GM23248 (cell line): ENCODE results near the gene CDK3. TPM values are rescaled to one million over a fixed set of nuclear protein-coding genes. Genes with fewer than 3 reads are reported as not detected.
"Not testable (repeated sequence)": the region's sequence is repeated elsewhere in the genome, so short reads cannot be mapped to it uniquely, and the experiment has no call there.

Experiments
- DNase-seq: peaks from one replicate; pipeline ENCODE4 v3.0.0-alpha.2; 2015
- H2AFZ ChIP-seq: fragments of 200-600 bp; sonication (generic); 2 replicates; pipeline ENCODE4 v1.6.1; 2016; ENCODE audit warnings: antibody characterized with exemption
- H3F3A ChIP-seq: fragments of 200-600 bp; sonication (generic); 2 replicates; pipeline ENCODE4 v1.6.1; 2016; ENCODE audit warnings: mild to moderate bottlenecking, antibody characterized with exemption, mixed run types; ENCODE audit not compliant: insufficient read depth
- H3K27ac ChIP-seq: fragments of 200-600 bp; sonication (generic); 2 replicates; pipeline ENCODE4 v1.5.1; 2016; ENCODE audit warnings: mild to moderate bottlenecking
- H3K27me3 ChIP-seq: fragments of 200-600 bp; sonication (generic); replicated peaks from 2 replicates; pipeline ENCODE4 v1.6.1; 2016; ENCODE audit warnings: mild to moderate bottlenecking; ENCODE audit not compliant: insufficient read depth
- H3K36me3 ChIP-seq: fragments of 200-600 bp; sonication (generic); 2 replicates; pipeline ENCODE4 v1.6.1; 2016; ENCODE audit warnings: low read depth, mild to moderate bottlenecking
- H3K4me1 ChIP-seq: fragments of 200-600 bp; sonication (generic); 2 replicates; pipeline ENCODE4 v1.6.1; 2016; ENCODE audit warnings: mild to moderate bottlenecking; ENCODE audit not compliant: insufficient read depth
- H3K4me2 ChIP-seq: fragments of 200-600 bp; sonication (generic); one replicate; pipeline ENCODE4 v1.6.1; 2016; ENCODE audit warnings: mild to moderate bottlenecking; ENCODE audit not compliant: unreplicated experiment
- H3K4me3 ChIP-seq: fragments of 200-600 bp; sonication (generic); 2 replicates; pipeline ENCODE4 v1.5.1; 2016; ENCODE audit warnings: mild to moderate bottlenecking
- H3K79me2 ChIP-seq: fragments of 200-600 bp; sonication (generic); 2 replicates; pipeline ENCODE4 v1.6.1; 2016; ENCODE audit warnings: mild to moderate bottlenecking; ENCODE audit not compliant: insufficient read depth
- H3K9ac ChIP-seq: fragments of 200-600 bp; sonication (generic); 2 replicates; pipeline ENCODE4 v1.6.1; 2016; ENCODE audit warnings: mild to moderate bottlenecking
- H3K9me2 ChIP-seq: fragments of 200-600 bp; sonication (generic); 2 replicates; pipeline ENCODE4 v1.6.1; 2016; ENCODE audit warnings: mixed run types, mild to moderate bottlenecking, moderate library complexity; ENCODE audit not compliant: insufficient read depth
- H3K9me3 ChIP-seq: fragments of 200-600 bp; sonication (generic); one replicate; pipeline ENCODE4 v1.6.1; 2017; ENCODE audit warnings: low read depth
- H4K20me1 ChIP-seq: fragments of 200-600 bp; sonication (generic); 2 replicates; pipeline ENCODE4 v1.6.0; 2016; ENCODE audit not compliant: insufficient read depth
- EZH2 ChIP-seq: fragments of 200-600 bp; sonication (generic); IDR thresholded peaks from 2 replicates; pipeline ENCODE4 v1.6.1; 2018; ENCODE audit warnings: antibody characterized with exemption, mild to moderate bottlenecking; ENCODE audit not compliant: insufficient read depth, poor library complexity, severe bottlenecking
- EZH2phosphoT487 ChIP-seq: fragments of 200-600 bp; sonication (generic); IDR thresholded peaks from 2 replicates; pipeline ENCODE4 v1.6.1; 2018; ENCODE audit warnings: antibody characterized with exemption, moderate library complexity, mild to moderate bottlenecking, low read depth; ENCODE audit not compliant: insufficient read depth
- WGBS, 2 experiments: methylation state at CpG; one replicate each; pipeline ENCODE4 v1.1.6; 2015 to 2017; ENCODE audit warnings: low lambda C conversion rate in 2 of 2, low coverage in 1 of 2; ENCODE audit errors: missing lambda C conversion rate in 2 of 2; 5-methylcytosine and 5-hydroxymethylcytosine counted together
- in situ Hi-C: fragments of 300-500 bp; cut with MboI; formaldehyde crosslinking; loops from 2 replicates; pipeline ENCODE4 v1.15.0; 2020
- polyA plus RNA-seq: library from polyadenylated mRNA; unstranded; fragments of >200 nt; fragmentation: Nextera tagmentation; extraction: Ambion mirVana; gene quantifications from 2 replicates; pipeline ENCODE4 v1.2.1, GENCODE V29; 2016
- total RNA-seq: library from RNA; depleted of rRNA; stranded (reverse); fragments of >200 nt; shearing (Covaris generic); gene quantifications from 2 replicates; pipeline ENCODE4 v1.2.3, GENCODE V29; 2014

The CDK3 gene
- total and polyA plus RNA-seq, 2 experiments from 2014 or later, result 0.43 to 2.0 TPM

DNA sequence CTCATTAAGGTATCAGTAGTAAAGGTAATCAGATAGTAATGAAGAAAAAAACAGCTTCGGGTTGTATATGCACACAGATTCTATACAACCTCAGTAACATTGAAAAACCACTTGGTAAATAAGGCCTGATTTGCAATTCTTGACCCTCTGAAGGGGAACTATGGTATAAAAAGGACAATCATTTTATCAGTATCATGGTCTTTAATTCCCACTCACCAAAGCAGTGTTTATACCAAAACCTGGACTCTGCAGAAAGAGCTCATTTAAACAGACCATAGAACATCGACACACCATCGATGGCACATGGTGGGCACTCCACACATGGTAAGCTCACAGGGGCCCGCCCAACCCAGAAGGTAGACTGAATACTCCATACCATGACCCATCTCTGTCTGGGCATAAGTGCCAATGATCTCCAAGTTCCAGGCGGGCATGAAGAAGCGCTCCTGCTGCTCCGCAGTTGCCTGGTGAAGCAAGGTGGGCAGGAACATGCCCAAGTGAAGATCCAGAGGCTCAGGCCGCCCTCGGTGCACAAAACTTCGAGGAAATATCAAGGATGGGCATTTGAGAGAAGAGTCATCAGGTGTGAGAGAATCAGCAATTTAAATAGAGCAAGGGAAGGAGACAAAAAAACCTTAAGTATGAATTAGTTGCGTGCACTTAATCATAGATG lies 40.7 kb upstream of the CDK3 start:
- no peak overlapping the region for H3K9ac ChIP-seq
- no peak overlapping the region for H3K4me3 ChIP-seq
- H3K4me1 ChIP-seq, result no peaks in the 10 kb centered on the region
- H3K27ac ChIP-seq, result no peak overlapping the region
- 87 to 93% methylated on average over 11 of the region's 11 CpGs for WGBS, 2 experiments
- H3F3A ChIP-seq, result no peaks in the 10 kb centered on the region
- no peaks in the 10 kb centered on the region for H3K27me3 ChIP-seq
- H3K36me3 ChIP-seq, result peaks cover 12% of the 10 kb centered on the region; the same call in 1 of the 2 replicates
- no peak for DNase-seq
- no peak overlapping the region for H2AFZ ChIP-seq
- no peak overlapping the region for H3K4me2 ChIP-seq
- no peaks in the 10 kb centered on the region for H3K9me3 ChIP-seq
- no peaks in the 10 kb centered on the region for H3K9me2 ChIP-seq
- in situ Hi-C loops, result no loop called here
- TF ChIP-seq EZH2phosphoT487, result no peak
- TF ChIP-seq EZH2, result no peak
- H4K20me1 ChIP-seq, result no peaks in the 10 kb centered on the region
- H3K79me2 ChIP-seq, result peaks cover 76% of the 10 kb centered on the region

DNA sequence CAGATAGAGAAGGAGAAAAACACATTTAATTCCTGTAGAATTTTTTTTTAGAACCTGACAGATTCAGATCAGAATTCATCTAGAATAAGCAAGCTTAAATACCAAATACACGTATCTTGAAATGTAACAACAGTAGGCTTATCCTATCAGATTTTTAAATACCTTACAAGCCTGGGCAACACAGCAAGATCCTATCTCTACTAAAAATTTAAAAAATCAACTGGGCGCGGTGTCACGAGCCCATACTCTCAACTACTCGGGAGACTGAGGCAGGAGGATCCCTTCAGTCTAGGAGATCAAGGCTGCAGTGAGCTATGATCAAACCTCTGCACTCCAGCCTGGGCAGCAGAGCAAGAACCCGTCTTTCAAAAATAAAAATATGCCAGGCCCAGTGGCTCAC lies 35.2 kb upstream of the CDK3 start:
- no peak for DNase-seq
- Histone ChIP-seq H3K9me2 (no peaks in the 10 kb centered on the region), H3K9me3 (no peaks in the 10 kb centered on the region), H3F3A (peaks cover 9% of the 10 kb centered on the region; the same call in 1 of the 2 replicates), H3K4me2 (no peak overlapping the region), H3K27me3 (no peaks in the 10 kb centered on the region), H4K20me1 (no peaks in the 10 kb centered on the region), H3K27ac (no peak overlapping the region), H3K4me1 (peaks cover 7% of the 10 kb centered on the region; the same call in 1 of the 2 replicates), H3K9ac (no peak overlapping the region), H3K79me2 (peaks cover 90% of the 10 kb centered on the region), H3K36me3 (peaks cover 5% of the 10 kb centered on the region; the same call in 1 of the 2 replicates), H2AFZ (no peak overlapping the region), H3K4me3 (no peak overlapping the region)
- TF ChIP-seq EZH2, result no peak
- TF ChIP-seq EZH2phosphoT487, result no peak
- in situ Hi-C loops, result no loop called here
- 95 to 96% methylated on average over 6 of the region's 6 CpGs for WGBS, 2 experiments

DNA sequence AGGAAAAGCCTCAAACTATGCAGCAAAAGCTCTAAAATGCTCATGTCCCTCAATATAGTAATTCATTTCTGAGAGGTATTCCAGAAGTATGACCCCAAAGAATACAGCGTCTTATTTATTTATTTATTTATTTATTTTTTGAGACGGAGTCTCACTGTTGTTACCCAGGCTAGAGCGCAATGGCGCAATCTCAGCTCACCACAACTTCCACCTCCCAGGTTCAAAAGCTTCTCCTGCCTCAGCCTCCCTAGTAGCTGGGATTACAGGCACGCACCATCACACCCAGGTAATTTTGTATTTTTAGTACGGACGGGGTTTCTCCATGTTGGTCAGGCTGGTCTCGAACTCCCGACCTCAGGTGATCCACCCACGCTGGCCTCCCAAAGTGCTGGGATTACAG lies 31.6 kb upstream of the CDK3 start:
- H3K4me1 ChIP-seq, H3K4me2 ChIP-seq, in situ Hi-C loops, H3K4me3 ChIP-seq, DNase-seq, H3K9me3 ChIP-seq, H2AFZ ChIP-seq, H3K36me3 ChIP-seq, H3K27me3 ChIP-seq, H4K20me1 ChIP-seq, H3K9ac ChIP-seq, H3K27ac ChIP-seq, H3K9me2 ChIP-seq: not testable (repeated sequence)
- Histone ChIP-seq H3F3A (peaks cover 12% of the 10 kb centered on the region; the same call in 1 of the 2 replicates), H3K79me2 (peaks cover 91% of the 10 kb centered on the region)
- 90 to 91% methylated on average over 10 of the region's 10 CpGs for WGBS, 2 experiments

DNA sequence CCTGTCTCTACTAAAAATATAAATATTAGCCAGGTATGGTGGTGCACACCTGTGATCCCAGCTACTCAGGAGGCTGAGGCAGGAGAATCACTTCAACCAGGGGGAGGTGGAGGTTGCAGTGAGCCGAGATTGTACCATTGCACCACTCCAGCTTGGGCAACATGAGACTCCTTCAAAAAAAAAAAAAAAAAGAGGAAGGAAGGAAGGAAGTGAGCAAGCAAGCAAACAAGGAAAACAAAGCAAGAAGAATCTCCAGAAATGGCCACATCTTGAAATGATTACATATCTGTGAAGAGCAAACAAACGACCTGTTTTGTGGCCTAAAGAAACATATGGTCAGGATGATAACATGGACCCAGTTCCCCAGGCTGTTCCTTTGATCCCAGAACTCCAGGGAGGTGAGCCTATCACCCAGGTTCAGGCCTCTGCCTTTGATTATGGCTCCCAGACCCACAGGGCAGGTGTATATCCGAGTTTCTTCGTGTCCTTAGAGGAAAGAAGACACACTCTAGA lies 30.6 kb upstream of the CDK3 start:
- Histone ChIP-seq H3K4me2 (no peak overlapping the region), H3K36me3 (peaks cover 5% of the 10 kb centered on the region; the same call in 1 of the 2 replicates), H3K4me1 (peaks cover 7% of the 10 kb centered on the region; the same call in 1 of the 2 replicates), H3K79me2 (peaks cover 89% of the 10 kb centered on the region), H2AFZ (no peak overlapping the region), H3K27ac (no peak overlapping the region), H3K9me2 (no peaks in the 10 kb centered on the region), H3K4me3 (no peak overlapping the region), H3K9me3 (no peaks in the 10 kb centered on the region), H4K20me1 (no peaks in the 10 kb centered on the region), H3K27me3 (no peaks in the 10 kb centered on the region), H3K9ac (no peak overlapping the region), H3F3A (peaks cover 12% of the 10 kb centered on the region)
- TF ChIP-seq EZH2 (no peak), EZH2phosphoT487 (no peak)
- 38 to 42% methylated on average over 4 of the region's 4 CpGs for WGBS, 2 experiments
- in situ Hi-C loops, result no loop called here
- DNase-seq, result peak; percentile 52
